Karpas-422 (cell line): ENCODE data around the gene TIMM44. TPM values are rescaled to one million over a fixed set of nuclear protein-coding genes. Genes with fewer than 3 reads are reported as not detected.

ENCODE experiments used
- DNase-seq: peaks from one replicate; pipeline ENCODE4 v3.0.0-alpha.2; 2015
- H2AFZ ChIP-seq: fragments of 200-600 bp; sonication (generic); 2 replicates; pipeline ENCODE4 v1.6.1; 2014; ENCODE audit warnings: antibody characterized with exemption, low read length, mixed read lengths
- H3K27ac ChIP-seq: fragments of 200-600 bp; sonication (generic); 2 replicates; pipeline ENCODE4 v1.5.1; 2014; ENCODE audit warnings: mild to moderate bottlenecking, low read length, moderate library complexity
- H3K27me3 ChIP-seq: fragments of 200-600 bp; sonication (generic); 2 replicates; pipeline ENCODE4 v1.6.1; 2014; ENCODE audit warnings: low read length, mixed read lengths
- H3K36me3 ChIP-seq: fragments of 200-600 bp; sonication (generic); 2 replicates; pipeline ENCODE4 v1.6.1; 2014; ENCODE audit warnings: low read length, mixed read lengths; ENCODE audit not compliant: insufficient read depth
- H3K4me1 ChIP-seq: fragments of 200-600 bp; sonication (generic); 2 replicates; pipeline ENCODE4 v1.6.1; 2014; ENCODE audit warnings: mild to moderate bottlenecking, low read length, mixed read lengths
- H3K4me2 ChIP-seq: fragments of 200-600 bp; sonication (generic); 2 replicates; pipeline ENCODE4 v1.6.1; 2014; ENCODE audit warnings: low read length, low read depth, mild to moderate bottlenecking; ENCODE audit not compliant: poor library complexity, severe bottlenecking
- H3K4me3 ChIP-seq: fragments of 200-600 bp; sonication (generic); 2 replicates; pipeline ENCODE4 v1.5.1; 2014; ENCODE audit warnings: mild to moderate bottlenecking, antibody characterized with exemption, low read length, mixed read lengths
- H3K79me2 ChIP-seq: fragments of 200-600 bp; sonication (generic); 2 replicates; pipeline ENCODE4 v1.6.1; 2014; ENCODE audit warnings: mild to moderate bottlenecking, low read length, mixed read lengths
- H3K9ac ChIP-seq: fragments of 200-600 bp; sonication (generic); 2 replicates; pipeline ENCODE4 v1.6.0; 2014; ENCODE audit warnings: low read length
- H3K9me2 ChIP-seq: fragments of 200-600 bp; sonication (generic), shearing (Covaris generic); replicated peaks from 2 replicates; pipeline ENCODE4 v1.6.0; 2014; ENCODE audit warnings: mild to moderate bottlenecking, low read length, moderate library complexity; ENCODE audit not compliant: insufficient read depth
- H3K9me3 ChIP-seq: fragments of 300-700, 200-600 bp; sonication (generic); 2 replicates; pipeline ENCODE4 v1.6.1; 2014; ENCODE audit warnings: low read length, mixed read lengths
- H4K20me1 ChIP-seq: fragments of 200-600 bp; sonication (generic); 2 replicates; pipeline ENCODE4 v1.6.1; 2014; ENCODE audit warnings: mild to moderate bottlenecking, antibody characterized with exemption, low read length, low read depth; ENCODE audit not compliant: insufficient read depth
- total RNA-seq: library from RNA; depleted of rRNA; stranded (reverse); fragments of >200 nt; shearing (Covaris generic); gene quantifications from 2 replicates; pipeline ENCODE4 v1.2.3, GENCODE V29; 2014; ENCODE audit warnings: low replicate concordance

Gene TIMM44
- total RNA-seq, 1 experiment from 2014 or later, result 43.7 TPM

DNA sequence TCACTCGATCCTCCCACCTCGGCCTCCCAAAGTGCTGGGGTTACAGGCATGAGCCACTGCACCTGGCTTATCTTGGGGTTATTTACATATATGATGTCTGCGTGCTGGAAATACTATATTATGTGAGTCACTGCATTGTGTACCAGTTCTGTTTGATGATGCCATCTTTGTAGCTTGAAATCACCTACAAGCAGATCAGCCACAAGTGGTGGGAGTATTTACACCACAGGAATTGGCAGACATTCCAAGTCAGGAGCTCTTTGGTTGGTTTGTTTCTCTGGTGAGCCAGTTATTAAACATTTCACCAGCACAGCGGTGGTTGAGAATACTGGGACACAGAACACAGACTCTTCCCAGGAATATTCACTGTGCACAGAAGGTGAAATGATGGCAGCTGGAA lies 4.5 kb upstream of the TIMM44 start:
- no peak overlapping the region for H2AFZ ChIP-seq
- H3K27ac ChIP-seq, result no peak overlapping the region
- H3K4me3 ChIP-seq, result no peak overlapping the region
- DNase-seq, result no peak
- H3K9me3 ChIP-seq, result no peaks in the 10 kb centered on the region
- no peaks in the 10 kb centered on the region for H3K27me3 ChIP-seq
- H3K4me2 ChIP-seq, result no peak overlapping the region
- H3K79me2 ChIP-seq, result peaks cover 15% of the 10 kb centered on the region
- H3K4me1 ChIP-seq, result peaks cover 14% of the 10 kb centered on the region
- H3K9ac ChIP-seq, result no peak overlapping the region
- no peaks in the 10 kb centered on the region for H3K9me2 ChIP-seq
- no peaks in the 10 kb centered on the region for H3K36me3 ChIP-seq
- no peaks in the 10 kb centered on the region; the same call in 1 of the 2 replicates for H4K20me1 ChIP-seq

DNA sequence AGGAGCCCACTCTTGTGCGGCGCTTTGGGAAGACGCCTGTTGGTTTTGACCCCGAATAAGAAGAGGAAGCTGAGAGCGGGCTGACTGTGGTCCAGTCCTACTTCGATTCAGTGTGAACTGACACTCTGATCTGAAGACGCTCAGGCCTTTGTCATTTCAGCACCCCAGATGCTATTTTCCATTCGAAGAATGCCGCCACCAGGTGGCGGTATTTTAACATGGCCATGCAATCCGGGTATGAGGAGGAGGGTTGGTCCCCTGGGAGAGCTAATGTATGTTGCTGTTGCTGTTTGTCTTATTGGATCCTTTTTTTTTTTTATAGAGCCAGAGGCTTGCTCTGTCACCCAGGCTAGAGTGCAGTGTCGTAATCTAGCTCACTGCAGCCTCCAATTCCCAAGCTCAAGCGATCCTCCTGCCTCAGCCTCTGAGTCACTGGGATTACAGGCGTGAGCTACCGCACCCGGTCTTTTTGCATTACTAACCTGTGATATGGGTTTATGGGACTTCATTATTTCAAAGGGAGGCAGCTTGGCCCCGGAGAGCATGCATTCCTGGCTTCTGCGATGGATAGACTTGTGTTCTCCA lies 803 bp upstream of the TIMM44 start:
- Histone ChIP-seq H3K27me3 (no peaks in the 10 kb centered on the region), H3K79me2 (peaks cover 43% of the 10 kb centered on the region), H3K4me3 (peak overlapping the region; percentile 87), H3K9me2 (no peaks in the 10 kb centered on the region), H4K20me1 (no peaks in the 10 kb centered on the region; the same call in 1 of the 2 replicates), H3K9ac (peak overlapping the region; percentile 88), H3K4me1 (peaks cover 25% of the 10 kb centered on the region), H3K9me3 (no peaks in the 10 kb centered on the region), H3K27ac (peak overlapping the region; percentile 57; the same call in 1 of the 2 replicates), H3K36me3 (0 out of 2 replicates have a peak, but pooled peaks cover 4% of the 10 kb centered on the region), H3K4me2 (peak overlapping the region; percentile 97), H2AFZ (peak overlapping the region; percentile 88; the same call in 1 of the 2 replicates)
- peak; percentile 95 for DNase-seq

DNA sequence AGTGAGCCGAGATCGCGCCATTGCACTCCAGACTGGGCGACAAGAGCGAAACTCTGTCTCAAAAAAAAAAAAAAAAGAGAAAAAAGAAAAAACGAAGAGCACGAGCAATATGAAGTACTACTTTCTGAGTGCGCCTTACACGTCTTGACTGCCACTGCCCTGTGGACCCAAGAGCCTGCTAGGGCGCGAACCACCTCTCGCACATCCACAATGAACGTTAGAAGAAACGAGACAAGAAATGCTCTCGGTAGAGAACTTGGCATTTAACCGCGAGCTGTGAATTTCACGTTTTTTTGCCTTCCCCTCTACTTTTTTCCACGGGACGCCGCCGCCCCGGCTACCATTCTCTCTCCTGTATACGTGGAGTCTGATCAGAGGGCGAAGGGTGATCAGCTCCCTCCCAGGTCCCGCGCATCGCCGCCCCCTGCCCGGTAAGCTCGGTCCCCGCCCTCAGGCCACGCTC lies 454 bp downstream of the TIMM44 start:
- Histone ChIP-seq H2AFZ (no peak overlapping the region; the same call in 1 of the 2 replicates), H3K4me3 (peak overlapping the region; percentile 88), H3K4me2 (peak overlapping the region; percentile 68), H3K4me1 (peaks cover 25% of the 10 kb centered on the region), H3K36me3 (peaks cover 6% of the 10 kb centered on the region; the same call in 1 of the 2 replicates), H3K9ac (peak overlapping the region; percentile 93), H3K79me2 (peaks cover 46% of the 10 kb centered on the region), H3K9me2 (no peaks in the 10 kb centered on the region), H3K9me3 (no peaks in the 10 kb centered on the region), H3K27me3 (no peaks in the 10 kb centered on the region), H4K20me1 (no peaks in the 10 kb centered on the region; the same call in 1 of the 2 replicates), H3K27ac (peak overlapping the region; percentile 52; the same call in 1 of the 2 replicates)
- no peak for DNase-seq

DNA sequence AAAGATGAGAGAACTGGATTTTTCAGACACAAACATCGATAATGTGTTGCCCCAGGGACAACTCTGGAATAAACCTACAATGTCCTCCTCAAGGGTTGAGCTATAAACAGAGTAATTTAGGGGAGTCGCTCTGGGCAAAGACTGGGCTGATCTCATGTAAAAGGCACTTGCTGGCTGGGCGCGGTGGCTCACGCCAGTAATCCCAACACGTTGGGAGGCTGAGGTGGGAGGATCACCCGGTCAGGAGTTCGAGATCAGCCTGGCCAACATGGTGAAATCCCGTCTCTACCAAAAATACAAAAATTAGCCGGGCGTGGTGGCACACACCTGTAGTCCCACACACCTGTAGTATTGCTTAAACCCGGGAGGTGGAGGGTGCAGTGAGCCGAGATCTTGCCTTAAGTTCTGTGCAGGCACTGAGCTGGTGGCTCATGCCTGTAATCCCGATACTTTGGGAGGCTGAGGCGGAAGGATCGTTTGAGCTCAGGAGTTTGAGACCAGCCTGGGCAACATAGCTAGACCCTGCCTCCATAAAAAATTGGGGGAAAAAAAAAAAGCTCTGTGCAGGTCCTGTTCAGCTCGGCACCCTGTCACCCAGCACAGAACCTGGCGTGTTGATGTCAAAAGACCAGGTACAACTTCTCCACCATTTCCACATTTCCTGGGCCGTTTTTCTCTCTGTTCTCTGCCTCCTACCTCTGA lies 1.4 kb downstream of the TIMM44 start:
- Histone ChIP-seq H3K4me3 (peak overlapping the region; percentile 88), H3K9ac (peak overlapping the region; percentile 93), H3K9me3 (no peaks in the 10 kb centered on the region), H2AFZ (no peak overlapping the region), H3K36me3 (peaks cover 8% of the 10 kb centered on the region; the same call in 1 of the 2 replicates), H4K20me1 (peaks cover 3% of the 10 kb centered on the region; the same call in 1 of the 2 replicates), H3K27ac (no peak overlapping the region), H3K9me2 (no peaks in the 10 kb centered on the region), H3K79me2 (peaks cover 46% of the 10 kb centered on the region), H3K4me2 (peak overlapping the region; percentile 68), H3K27me3 (no peaks in the 10 kb centered on the region), H3K4me1 (peaks cover 23% of the 10 kb centered on the region)
- DNase-seq, result no peak

DNA sequence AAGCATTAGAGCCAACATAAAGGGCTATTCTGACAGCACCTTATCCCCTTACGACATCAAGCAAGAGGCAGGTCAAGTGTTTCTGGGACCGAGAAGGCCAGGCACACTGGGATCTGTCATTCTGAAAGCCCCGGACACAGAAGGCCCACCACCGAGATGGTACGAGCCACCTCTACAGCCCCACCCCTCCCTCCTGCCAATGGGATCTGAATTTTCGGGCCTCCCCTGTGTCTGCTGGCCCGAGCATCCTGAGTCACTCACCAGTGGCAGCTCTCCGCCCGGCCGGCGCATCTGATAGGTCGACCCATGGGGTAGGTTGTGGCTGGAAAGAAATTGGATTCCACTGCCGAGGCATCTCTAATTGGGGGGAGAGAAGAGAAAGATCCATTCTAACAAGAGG lies 2.6 kb downstream of the TIMM44 start:
- Histone ChIP-seq H4K20me1 (peaks cover 3% of the 10 kb centered on the region; the same call in 1 of the 2 replicates), H3K27ac (no peak overlapping the region), H3K4me3 (no peak overlapping the region), H2AFZ (no peak overlapping the region), H3K4me1 (peaks cover 23% of the 10 kb centered on the region), H3K9me2 (no peaks in the 10 kb centered on the region), H3K9me3 (no peaks in the 10 kb centered on the region), H3K27me3 (no peaks in the 10 kb centered on the region), H3K36me3 (peaks cover 8% of the 10 kb centered on the region; the same call in 1 of the 2 replicates), H3K79me2 (peaks cover 46% of the 10 kb centered on the region), H3K4me2 (no peak overlapping the region), H3K9ac (no peak overlapping the region)
- DNase-seq, result no peak

DNA sequence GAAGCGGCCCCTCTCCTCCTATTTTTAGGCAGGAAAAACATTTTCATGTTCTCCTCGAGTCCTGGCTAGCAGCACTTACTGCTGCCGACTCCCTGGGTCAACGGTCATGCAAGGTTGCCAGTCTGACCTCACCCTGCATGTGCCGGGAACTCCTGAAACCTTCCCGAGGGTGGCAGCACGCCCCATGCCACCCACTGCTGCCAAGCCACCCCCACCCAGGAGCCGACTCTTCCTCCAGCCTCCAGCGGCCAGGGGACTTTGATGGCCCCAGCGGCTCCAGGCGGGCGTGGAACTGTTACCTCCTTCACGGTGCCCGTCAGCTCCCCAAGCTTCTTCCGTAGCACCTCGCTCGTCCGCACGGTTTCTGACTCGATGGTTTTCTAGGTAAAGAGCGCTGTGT lies 8.7 kb downstream of the TIMM44 start:
- H2AFZ ChIP-seq, result no peak overlapping the region
- H3K27ac ChIP-seq, result no peak overlapping the region
- peaks cover 4% of the 10 kb centered on the region; the same call in 1 of the 2 replicates for H3K36me3 ChIP-seq
- H4K20me1 ChIP-seq, result 0 out of 2 replicates have a peak, but pooled peaks cover 6% of the 10 kb centered on the region
- H3K9ac ChIP-seq, result no peak overlapping the region
- no peak overlapping the region for H3K4me3 ChIP-seq
- no peak for DNase-seq
- H3K4me1 ChIP-seq, result no peaks in the 10 kb centered on the region
- no peak overlapping the region for H3K4me2 ChIP-seq
- no peaks in the 10 kb centered on the region for H3K9me3 ChIP-seq
- no peaks in the 10 kb centered on the region for H3K9me2 ChIP-seq
- H3K79me2 ChIP-seq, result 0 out of 2 replicates have a peak, but pooled peaks cover 4% of the 10 kb centered on the region
- H3K27me3 ChIP-seq, result no peaks in the 10 kb centered on the region

DNA sequence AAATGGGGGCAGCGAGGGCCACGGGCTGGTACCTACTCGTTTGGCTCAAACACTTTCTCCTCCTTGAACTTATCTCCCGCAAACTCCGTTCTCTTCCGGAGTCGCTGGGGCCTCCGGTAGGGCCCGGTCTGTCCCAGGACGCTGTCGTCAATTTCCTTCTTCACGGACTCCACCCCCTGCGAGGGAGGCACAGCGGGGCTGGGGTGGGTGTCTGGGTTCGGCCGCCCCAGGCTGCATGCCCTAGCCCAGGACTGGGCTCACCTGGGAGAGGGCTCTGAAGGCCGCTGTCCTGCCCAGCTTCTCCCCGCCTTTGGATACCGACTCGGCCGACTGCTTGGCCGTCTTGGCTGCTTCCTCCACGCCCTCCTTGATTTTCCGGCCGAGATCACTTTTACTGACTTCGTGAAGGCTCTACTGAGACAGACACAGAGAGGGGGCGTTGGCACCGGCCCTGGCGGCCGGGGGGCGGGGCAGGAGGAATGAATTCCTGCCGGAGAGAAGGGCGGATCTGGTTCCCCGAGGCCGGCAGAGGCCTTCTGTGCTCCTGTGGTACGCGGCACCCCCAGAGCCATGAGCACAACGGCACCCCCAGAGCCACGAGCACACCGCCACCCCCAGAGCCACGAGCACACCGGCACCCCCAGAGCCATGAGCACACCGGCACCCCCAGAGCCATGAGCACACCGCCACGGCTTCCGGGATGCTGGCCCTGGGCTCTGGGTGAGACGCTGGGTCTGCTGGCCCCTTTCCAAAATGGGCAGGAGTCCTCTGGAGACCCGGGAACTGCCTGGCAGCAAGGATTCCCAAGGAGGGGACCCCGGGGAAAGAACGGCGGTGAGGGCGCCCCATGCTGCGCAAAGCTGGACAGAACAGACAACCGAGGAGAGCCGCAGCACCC lies 9.4 kb downstream of the TIMM44 start:
- Histone ChIP-seq H3K4me3 (no peak overlapping the region), H3K27me3 (no peaks in the 10 kb centered on the region), H3K9me3 (no peaks in the 10 kb centered on the region), H3K4me1 (no peaks in the 10 kb centered on the region), H3K9me2 (no peaks in the 10 kb centered on the region), H3K27ac (no peak overlapping the region), H3K79me2 (0 out of 2 replicates have a peak, but pooled peaks cover 3% of the 10 kb centered on the region), H3K4me2 (no peak overlapping the region), H4K20me1 (peaks cover 7% of the 10 kb centered on the region; the same call in 1 of the 2 replicates), H3K9ac (no peak overlapping the region), H3K36me3 (peaks cover 4% of the 10 kb centered on the region; the same call in 1 of the 2 replicates), H2AFZ (no peak overlapping the region)
- no peak for DNase-seq
